WI38 (cell line): ENCODE data around the gene FRMPD2.

Experiments
- H3K4me3 ChIP-seq: 2 replicates; pipeline ENCODE4 v1.5.1; 2011; ENCODE audit warnings: low read depth, mild to moderate bottlenecking, control low read depth, low read length
- TF ChIP-seq, protein P1 (sequence below): IDR thresholded peaks from 2 replicates; pipeline ENCODE4 v1.5.1; 2012; ENCODE audit warnings: low read depth, mild to moderate bottlenecking, control low read depth, low read length

Gene FRMPD2

DNA sequence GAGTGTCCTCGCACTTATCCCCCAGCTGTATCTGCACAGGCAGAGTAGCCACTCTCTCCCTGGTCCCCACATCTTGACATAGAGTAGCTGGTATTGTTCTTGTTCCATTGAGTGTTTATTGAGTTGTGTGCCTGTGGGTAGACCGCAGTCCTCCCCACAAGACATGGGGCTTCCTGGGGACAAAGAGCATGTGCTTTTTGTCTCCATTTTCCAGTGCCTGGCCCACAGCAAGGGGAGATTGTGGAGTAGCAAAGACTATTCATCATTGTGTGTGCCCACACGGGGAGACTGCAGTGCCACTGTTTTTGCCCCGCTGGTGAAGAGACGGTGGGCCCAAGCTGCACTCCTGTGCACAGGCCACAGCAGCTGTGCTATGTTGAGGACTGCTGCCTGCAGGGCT is 63.5 kb downstream of the FRMPD2 start:
- TF ChIP-seq, protein P1, sequence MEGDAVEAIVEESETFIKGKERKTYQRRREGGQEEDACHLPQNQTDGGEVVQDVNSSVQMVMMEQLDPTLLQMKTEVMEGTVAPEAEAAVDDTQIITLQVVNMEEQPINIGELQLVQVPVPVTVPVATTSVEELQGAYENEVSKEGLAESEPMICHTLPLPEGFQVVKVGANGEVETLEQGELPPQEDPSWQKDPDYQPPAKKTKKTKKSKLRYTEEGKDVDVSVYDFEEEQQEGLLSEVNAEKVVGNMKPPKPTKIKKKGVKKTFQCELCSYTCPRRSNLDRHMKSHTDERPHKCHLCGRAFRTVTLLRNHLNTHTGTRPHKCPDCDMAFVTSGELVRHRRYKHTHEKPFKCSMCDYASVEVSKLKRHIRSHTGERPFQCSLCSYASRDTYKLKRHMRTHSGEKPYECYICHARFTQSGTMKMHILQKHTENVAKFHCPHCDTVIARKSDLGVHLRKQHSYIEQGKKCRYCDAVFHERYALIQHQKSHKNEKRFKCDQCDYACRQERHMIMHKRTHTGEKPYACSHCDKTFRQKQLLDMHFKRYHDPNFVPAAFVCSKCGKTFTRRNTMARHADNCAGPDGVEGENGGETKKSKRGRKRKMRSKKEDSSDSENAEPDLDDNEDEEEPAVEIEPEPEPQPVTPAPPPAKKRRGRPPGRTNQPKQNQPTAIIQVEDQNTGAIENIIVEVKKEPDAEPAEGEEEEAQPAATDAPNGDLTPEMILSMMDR, result no peak
- H3K4me3 ChIP-seq, result no peak overlapping the region

DNA sequence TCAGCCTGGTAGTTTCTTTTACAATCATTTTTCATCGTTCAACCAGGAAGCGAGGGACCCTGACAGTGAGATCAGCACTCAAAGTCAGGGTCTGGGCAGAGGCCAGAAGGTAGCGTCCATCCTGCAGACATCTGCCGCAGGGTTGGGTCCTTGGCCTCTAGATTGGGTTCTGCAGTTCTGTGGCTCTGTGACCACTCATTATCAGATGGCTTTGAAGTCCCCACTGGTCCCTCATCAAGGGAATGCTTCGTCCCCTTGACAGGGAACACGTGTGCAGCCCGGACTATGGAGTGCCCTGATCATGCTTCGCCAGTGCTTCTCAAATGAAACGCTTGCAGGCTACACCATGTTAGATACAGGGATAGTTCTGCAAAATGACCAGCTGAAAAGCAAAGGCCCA is 64.1 kb downstream of the FRMPD2 start:
- TF ChIP-seq, protein P1, result no peak
- no peak overlapping the region for H3K4me3 ChIP-seq

DNA sequence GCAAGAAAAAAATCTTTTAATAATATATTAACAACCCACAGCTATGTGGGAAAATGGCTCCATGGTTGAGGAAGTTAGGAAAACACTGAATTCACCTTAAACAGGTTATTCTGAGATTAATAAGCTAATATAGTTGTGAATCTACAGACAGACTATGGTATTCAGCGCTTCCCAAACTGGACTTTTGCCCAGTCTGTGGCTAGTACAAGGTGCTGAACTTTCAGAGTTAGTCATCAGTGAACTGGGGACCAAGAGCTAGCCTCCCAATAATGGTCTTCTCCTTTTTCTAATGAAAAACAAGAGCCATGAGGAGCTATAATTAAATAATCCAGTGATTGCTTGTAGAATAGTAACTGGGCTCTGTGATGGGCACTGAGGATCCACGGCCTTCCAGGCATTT is 65.3 kb downstream of the FRMPD2 start:
- TF ChIP-seq, protein P1, result no peak
- no peak overlapping the region for H3K4me3 ChIP-seq

DNA sequence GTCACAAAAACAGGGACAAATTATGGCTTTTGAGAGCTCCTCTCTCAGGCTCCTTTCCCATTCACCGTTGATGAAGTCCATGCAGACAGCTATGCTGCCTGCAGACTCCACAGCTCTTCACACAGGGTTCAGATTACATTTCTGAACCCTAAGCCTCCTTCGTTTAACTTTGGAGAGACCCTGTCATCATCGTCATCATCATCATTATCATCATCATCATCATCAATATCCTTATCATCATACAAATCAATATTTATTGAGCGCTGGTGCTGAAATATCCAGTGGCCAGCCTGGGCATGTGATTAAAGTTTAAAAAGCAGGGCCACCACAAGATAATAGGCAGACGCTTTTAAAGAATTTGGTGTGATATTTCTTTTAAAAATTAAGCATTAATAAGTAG is 66.6 kb downstream of the FRMPD2 start:
- TF ChIP-seq, protein P1, result no peak
- H3K4me3 ChIP-seq, result no peak overlapping the region

DNA sequence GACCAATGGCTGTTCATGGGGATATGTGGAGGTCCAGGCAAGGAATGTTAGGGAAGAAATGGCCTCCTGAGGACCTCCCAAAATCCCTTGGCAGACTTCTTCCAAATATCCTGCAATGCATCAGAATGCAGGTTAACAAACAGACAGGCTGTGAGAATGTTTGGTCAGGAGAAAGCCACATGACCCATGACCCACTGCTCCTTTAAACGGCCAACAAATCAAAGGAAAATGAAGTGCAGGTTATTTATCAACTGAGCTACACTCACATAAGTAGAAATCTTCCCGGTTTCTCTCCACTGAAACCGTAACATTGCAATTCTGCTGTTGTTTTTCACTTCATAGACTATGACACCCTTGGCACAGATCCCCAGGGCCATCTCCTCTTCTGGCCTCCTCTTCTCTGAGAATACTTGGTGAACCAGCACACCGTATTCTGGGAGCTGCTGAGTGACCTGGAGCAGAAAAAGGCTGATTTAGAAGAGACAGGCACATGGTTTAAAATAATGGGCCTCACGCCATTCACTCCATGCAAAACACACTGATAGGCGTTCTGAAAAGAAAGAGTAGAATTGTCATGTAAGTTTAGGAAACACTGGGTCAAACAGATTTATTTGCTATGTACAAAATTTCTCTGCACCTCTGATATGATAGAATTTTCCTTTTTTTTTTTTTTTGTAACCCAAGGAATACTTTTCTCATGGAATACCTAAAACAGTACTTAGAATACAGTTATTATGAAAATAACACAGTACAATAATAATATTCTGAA is 67.8 kb downstream of the FRMPD2 start:
- TF ChIP-seq, protein P1, result no peak
- H3K4me3 ChIP-seq, result no peak overlapping the region

DNA sequence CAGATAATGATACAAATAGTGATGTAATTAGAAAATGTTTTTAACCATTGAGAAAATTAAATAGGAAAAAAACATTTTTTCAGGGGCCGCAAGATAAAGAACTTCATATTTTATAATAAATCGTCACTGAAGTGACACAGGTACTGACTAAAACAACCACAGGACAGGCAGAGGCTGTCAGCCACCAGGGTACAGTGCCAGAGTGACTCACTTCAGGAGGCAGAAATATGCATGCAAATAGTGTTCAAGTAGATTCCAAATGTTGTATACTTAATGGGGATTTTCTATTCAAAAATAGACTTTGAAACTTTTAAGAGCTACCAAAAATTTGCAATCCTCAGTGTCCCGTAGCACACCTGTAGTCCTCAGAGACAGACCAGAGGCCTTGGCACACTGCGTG is 68.6 kb downstream of the FRMPD2 start:
- TF ChIP-seq, protein P1, result no peak
- H3K4me3 ChIP-seq, result no peak overlapping the region

DNA sequence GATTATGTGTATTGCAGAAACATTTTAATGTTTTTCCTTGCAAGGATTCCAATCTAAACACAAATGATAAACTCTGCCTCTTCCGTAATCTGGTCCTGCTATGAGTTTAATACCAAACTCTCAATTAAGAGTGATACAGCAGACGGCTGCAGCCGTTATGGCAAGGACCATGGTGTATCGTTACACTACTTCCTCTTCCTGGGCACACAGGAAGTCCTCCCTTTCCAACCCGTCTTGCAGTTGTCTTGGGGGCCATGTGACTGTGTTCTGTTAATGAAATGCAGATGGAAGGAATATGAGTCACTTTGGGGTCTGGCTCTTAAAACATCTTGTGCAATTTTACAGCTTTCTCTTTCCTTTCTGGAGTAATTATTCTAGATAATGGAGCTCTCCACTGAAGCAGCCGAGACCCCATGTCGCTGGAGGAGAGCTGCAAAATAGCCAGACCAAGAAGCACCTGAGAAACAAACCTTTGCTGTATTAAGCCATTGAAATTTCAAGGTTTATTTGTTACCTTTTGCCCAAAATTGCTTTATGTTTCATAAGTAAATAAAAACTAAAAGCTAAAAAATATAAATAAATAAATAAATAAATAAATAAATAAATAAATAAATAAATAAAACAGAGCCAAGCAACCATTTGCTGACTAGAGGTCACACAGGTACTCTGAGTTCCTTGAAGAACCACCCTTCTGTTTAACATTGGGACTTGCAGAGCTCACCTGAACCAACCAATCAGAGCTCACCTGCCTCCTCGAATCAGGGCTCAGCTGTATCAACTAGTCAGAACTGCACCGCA is 74.7 kb downstream of the FRMPD2 start:
- TF ChIP-seq, protein P1, result no peak
- H3K4me3 ChIP-seq, result no peak overlapping the region
